HEK293 (cell line): Measurements from ENCODE around the gene PRKCZ.

Experiments used
- HOXA7 ChIP-seq: sonication (generic); formaldehyde crosslinking; IDR thresholded peaks from 2 replicates; pipeline ENCODE4 v1.8.1; 2022; ENCODE audit warnings: missing genetic modification reagents, borderline replicate concordance
- HOXD13 ChIP-seq: sonication (generic); formaldehyde crosslinking; IDR thresholded peaks from 2 replicates; pipeline ENCODE4 v1.8.0; 2022; ENCODE audit warnings: missing genetic modification reagents, borderline replicate concordance
- IKZF3 ChIP-seq: fragments of 450-650 bp; IDR thresholded peaks from 2 replicates; pipeline ENCODE4 v1.5.0; 2018; ENCODE audit warnings: missing biosample characterization, mild to moderate bottlenecking, missing genetic modification characterization, moderate library complexity
- TCF7L2 ChIP-seq: IDR thresholded peaks from 2 replicates; pipeline ENCODE4 v1.6.1; 2011; ENCODE audit warnings: low read depth, mild to moderate bottlenecking, inconsistent platforms, low read length, moderate library complexity, borderline replicate concordance
- TSHZ1 ChIP-seq: fragments of 450-650 bp; formaldehyde crosslinking; IDR thresholded peaks from 2 replicates; pipeline ENCODE4 v1.5.1; 2016; ENCODE audit warnings: missing biosample characterization, missing genetic modification characterization, borderline replicate concordance
- YY1 ChIP-seq: fragments of 450-650 bp; formaldehyde crosslinking; IDR thresholded peaks from 2 replicates; pipeline ENCODE4 v1.5.1; 2018; ENCODE audit warnings: missing biosample characterization, missing genetic modification characterization
- ZBTB26 ChIP-seq: fragments of 450-650 bp; formaldehyde crosslinking; optimal IDR thresholded peaks from 2 replicates; pipeline ENCODE3; 2016; ENCODE audit warnings: missing biosample characterization, mild to moderate bottlenecking, missing genetic modification characterization
- ZNF274 ChIP-seq, 2 experiments: fragments of 200-500 bp in 1 of 2; fragments of 450-650 bp in 1 of 2; sonication (Bioruptor generic) in 1 of 2; formaldehyde crosslinking in 1 of 2; IDR thresholded peaks; 2 replicates each; pipeline versions ENCODE4 v1.5.1 to v1.6.1; 2014 to 2016; ENCODE audit warnings: borderline replicate concordance in 1 of 2, inconsistent platforms in 1 of 2, low read length in 1 of 2, missing biosample characterization in 1 of 2, missing genetic modification characterization in 1 of 2
- ZNF629 ChIP-seq: fragments of 450-650 bp; formaldehyde crosslinking; IDR thresholded peaks from 2 replicates; pipeline ENCODE4 v1.5.1; 2017; ENCODE audit warnings: missing biosample characterization, missing genetic modification characterization
- ZNF701 ChIP-seq: fragments of 450-650 bp; formaldehyde crosslinking; IDR thresholded peaks from 2 replicates; pipeline ENCODE4 v1.5.1; 2016; ENCODE audit warnings: missing biosample characterization, missing genetic modification characterization
- ZNF785 ChIP-seq: fragments of 450-650 bp; formaldehyde crosslinking; IDR thresholded peaks from 2 replicates; pipeline ENCODE4 v1.5.1; 2016; ENCODE audit warnings: missing biosample characterization, missing genetic modification characterization
- TF ChIP-seq, protein P1 (sequence below): fragments of 450-650 bp; formaldehyde crosslinking; IDR thresholded peaks from 2 replicates; pipeline ENCODE4 v1.5.1; 2016; ENCODE audit warnings: missing biosample characterization, missing genetic modification characterization

- TF ChIP-seq, protein P1, sequence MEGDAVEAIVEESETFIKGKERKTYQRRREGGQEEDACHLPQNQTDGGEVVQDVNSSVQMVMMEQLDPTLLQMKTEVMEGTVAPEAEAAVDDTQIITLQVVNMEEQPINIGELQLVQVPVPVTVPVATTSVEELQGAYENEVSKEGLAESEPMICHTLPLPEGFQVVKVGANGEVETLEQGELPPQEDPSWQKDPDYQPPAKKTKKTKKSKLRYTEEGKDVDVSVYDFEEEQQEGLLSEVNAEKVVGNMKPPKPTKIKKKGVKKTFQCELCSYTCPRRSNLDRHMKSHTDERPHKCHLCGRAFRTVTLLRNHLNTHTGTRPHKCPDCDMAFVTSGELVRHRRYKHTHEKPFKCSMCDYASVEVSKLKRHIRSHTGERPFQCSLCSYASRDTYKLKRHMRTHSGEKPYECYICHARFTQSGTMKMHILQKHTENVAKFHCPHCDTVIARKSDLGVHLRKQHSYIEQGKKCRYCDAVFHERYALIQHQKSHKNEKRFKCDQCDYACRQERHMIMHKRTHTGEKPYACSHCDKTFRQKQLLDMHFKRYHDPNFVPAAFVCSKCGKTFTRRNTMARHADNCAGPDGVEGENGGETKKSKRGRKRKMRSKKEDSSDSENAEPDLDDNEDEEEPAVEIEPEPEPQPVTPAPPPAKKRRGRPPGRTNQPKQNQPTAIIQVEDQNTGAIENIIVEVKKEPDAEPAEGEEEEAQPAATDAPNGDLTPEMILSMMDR (tag by site-specific recombination) = no peak
- TF ChIP-seq ZNF629 (tag by site-specific recombination) = no peak
- no peak for TF ChIP-seq ZNF785 (tag by site-specific recombination)
- no peak for TF ChIP-seq IKZF3
- no peak for TF ChIP-seq YY1 (tag by site-specific recombination)
- no peak for TF ChIP-seq ZNF701 (tag by site-specific recombination)
- no peak for TF ChIP-seq HOXA7 (CRISPR knock-in tag)
- TF ChIP-seq ZNF274 (IDR thresholded peaks at IDR 0.05; ENCODE audit: low read length) = no peak
- TF ChIP-seq ZNF274 (tag by site-specific recombination; IDR thresholded peaks at IDR 0.05; ENCODE audit: borderline replicate concordance) = no peak
- no peak for TF ChIP-seq TCF7L2
- TF ChIP-seq ZBTB26 = no peak
- no peak for TF ChIP-seq TSHZ1 (tag by site-specific recombination)
- no peak for TF ChIP-seq HOXD13
Observed at GRCh38 chr1:2182376-2182775, 132.2 kb downstream of the PRKCZ start.
